Epidermal melanocyte (primary cell): ENCODE measurements around the gene LSAMP.
A peak's percentile ranks its signal among the peaks of the same experiment; 100 is the strongest.

ENCODE experiments used
- DNase-seq: peaks from one replicate; pipeline ENCODE4 v3.0.0; 2011; ENCODE audit warnings: low spot score; ENCODE audit not compliant: insufficient read length

Gene LSAMP

DNA sequence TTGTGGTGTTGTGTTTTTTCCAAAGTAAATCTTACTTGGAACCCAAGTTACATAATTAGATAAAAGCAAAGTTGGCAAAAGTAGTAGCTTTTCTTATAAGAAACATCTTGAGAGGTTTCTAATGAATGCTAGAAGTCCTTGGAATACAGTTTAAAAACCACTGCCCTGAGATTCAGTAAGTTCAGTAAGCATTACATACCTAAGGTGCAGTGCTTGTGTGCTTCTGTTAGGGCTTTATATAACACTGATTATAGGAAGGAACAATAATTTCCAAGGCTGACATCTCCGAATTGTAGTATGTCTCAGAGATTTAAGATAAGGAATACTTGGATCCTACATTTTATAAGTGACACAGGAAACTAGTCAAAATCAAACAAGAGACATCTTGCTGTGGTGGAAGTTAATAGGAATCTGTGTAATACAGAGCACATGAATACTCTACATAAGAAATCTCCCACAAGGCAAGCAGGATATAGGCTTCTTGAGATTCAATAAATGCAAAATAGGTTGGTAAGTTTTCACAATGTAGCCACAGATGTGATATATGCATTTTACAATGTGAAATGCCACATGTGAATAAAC is 268.2 kb downstream of the LSAMP start:
- no peak for DNase-seq

DNA sequence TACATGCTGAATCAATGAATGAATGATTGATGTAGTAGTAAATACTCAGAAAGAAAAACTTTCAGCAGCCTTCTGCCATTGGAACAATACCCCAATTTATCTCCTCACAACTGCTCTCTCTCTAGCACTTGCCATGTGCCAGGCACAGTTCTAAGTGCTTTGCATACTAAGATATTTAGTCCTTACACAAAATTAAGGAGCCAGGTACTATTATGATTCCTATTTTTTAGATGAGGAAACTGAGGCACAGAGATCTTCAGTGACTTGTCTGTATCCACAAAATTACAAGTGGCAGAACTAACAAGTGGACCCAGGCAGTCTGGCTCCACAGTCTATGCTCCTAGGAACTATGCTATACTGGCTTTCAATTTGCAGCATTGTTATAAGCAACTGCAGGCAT is 279.2 kb downstream of the LSAMP start:
- no peak for DNase-seq

DNA sequence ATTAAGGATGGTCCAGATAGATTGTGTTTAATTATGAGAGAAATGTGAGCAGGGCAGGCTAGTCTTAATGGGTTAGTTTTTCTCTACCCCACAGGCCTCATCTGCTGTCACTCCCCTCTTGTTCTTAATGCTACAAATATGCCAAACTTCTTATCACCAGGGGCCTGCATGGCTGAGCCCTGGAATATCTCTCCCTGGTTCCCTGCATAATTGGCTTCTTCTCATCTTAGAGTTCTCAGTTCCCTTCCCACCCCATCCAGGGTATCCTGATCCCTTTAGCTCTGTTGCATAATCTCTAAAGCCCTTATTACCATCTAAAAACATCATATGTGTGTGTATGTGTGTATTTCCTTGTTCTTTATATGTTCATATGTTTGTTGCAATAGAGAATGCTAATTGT is 279.6 kb downstream of the LSAMP start:
- DNase-seq, result no peak

DNA sequence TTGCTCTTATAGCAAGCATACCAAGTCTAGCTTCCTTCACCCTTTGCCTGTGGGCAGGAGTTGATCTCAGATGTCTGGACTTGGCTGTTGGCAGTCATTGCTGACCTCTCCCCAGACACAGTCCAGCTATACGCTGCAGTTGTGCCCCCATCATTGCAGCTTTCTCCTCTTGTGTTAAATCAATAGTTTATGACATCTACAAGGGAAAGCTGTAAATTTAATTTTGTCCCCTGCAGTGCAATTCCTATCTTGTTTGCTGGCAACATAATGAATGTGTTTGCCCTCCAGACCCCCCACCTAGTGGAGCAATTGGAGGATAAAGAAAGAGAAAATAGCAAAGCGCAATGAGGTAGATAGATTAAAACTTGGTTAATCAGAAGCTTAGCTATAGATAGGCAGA is 280.2 kb downstream of the LSAMP start:
- DNase-seq, result no peak

DNA sequence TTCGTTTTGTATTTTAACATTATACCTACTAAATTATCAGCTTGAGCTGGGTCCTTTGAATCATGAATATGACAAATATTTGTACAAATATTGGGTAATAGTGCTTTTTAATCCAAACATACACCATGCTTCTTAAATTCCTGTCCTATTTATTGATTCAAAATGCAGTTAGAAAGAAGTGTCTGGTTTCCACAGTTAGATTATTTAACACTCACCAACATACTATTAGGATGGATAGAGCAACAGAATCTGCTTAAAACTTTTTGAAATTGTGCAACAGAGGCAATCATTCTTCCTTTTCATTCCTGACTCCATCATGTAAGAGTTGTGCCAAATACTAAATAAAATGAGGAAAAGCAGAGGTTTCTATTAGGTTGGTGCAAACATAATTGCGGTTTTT is 281.2 kb downstream of the LSAMP start:
- DNase-seq, result no peak

DNA sequence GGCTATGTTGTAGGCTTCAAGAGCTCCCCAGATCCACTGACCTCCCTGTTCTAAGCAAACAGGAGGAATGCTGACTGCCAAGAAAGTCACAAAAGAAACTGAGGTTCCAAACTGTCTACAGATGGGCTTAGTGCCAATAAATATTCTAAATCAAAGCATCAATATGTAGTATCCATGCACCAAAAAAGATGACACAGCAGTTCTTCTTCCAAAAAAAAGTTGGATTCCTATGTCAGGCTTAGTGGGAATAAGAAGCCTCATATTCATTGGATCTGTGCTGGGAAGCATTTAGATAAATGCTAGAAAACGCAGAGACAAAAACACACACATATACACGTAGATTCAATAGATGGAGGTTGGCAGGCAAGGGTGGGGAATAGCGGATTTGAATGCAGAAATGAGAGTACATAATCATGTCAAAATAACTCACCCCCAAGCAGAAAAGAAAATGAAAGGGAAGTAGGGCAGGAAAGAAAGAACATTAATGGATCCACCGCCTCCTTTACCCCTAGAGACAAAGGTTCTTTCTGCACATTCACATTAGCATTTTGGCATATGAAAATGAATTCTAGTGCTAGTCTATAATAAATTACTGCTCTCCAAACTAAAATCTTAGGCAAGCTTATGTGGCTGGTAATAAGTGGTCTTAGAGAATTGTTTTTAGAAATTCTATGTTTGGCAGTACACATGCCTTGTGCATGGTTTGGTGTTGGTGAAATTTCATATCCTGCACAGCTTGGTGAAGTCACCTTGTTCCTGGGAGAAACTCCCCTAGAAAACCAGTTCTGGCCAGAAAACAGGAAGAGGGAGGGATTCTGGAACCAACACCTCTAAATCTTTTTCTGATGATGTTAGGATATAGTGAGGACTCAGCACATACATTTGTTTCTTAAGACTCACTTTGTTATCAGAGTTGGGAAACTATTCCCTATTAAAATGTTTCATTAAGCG is 283.4 kb downstream of the LSAMP start:
- DNase-seq, result no peak

DNA sequence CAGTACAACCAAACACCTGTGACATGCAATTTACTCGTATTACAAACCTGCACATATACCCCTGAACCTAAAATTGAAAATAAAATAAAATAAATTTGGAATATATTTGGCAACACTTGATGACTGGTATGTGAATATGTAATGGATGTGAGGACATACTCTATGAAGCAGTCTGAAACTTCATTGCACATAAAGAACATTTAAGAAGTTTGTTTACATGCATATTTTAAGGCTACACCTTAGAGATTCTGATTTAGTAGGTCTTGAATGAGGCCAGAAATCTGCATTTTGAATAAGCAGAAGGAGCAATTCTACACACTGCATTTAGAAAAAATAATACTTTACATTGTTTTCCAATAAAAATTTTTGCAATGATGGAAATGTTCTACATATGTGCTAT is 284.7 kb downstream of the LSAMP start:
- no peak for DNase-seq

DNA sequence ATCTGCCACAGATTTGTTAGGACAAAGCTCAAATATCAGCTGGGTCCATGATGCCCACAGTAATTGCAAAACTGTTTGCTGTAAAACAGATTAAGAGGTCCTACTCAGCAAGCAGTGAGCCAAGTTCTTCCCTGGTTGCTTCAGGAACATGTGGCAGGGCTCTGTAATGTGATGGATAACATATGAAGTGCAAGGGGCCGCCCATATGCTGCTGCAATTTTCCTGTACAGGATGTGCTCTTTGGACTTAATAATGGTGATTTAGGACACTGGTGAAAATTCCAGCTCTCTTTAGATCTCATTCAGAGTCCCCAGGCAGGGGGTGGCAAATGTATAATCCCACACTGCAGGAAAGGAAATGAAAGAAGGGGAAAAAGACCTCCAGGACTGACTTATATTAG is 289.4 kb downstream of the LSAMP start:
- no peak for DNase-seq

DNA sequence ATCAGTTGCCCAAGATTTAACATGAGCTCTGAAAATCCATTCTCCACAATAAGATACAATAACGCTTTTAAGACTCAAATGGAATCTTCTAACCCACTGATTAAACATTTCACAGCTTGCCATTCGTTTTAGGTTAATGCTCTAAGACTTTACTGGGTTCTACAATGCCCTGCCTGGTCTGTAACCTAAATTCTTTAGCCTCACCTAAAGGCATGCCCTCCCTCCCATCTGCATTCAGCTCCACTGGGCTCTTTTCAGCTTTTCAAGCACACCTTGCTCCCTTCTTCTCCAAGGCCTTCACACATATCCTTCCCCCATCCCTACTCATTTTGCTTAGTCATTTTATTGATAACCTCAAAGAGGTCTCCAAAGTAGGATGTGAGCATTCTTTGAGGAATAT is 290.9 kb downstream of the LSAMP start:
- no peak for DNase-seq

DNA sequence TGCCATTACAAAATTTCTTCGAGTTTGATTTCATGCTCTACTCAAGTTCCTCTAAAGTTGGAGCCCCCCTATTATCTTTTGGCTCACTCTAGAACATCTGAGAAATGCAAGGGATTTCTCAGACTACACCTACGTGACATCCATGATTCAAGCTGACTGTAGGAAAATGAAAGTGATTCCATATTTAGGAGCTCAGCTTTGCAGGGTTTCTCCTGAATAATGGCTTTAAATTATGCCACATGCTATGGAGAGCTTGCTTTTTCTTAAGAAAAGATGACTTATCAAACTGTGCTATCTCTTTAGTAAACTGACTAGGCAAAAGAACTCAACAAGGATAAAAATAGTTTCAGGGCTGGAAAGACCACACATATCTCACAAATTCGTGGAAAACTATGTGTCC is 292.1 kb downstream of the LSAMP start:
- DNase-seq, result no peak

DNA sequence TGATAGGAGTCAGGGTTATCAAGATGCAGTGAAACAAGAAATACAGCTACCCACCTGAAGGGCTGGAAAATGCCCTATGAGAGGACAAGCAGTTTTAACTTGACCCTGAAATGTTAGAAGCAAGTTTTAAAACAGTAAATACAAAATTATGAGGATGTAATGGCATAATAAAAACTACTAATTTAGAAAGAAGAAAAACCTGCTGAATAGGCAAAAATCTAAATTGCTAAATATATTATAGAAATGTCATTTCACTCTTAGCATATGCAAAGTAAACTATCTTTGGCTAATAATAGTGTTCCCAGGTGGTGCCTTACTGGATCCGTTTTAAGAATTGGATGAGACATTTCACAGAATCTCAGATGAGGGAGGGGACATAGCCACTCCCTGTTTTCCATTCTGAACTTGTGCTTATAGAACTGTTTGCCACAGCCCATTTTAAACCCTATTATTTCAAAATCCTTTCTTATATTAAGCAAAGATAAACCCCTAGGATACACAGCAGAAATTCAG is 294.6 kb downstream of the LSAMP start:
- no peak for DNase-seq

DNA sequence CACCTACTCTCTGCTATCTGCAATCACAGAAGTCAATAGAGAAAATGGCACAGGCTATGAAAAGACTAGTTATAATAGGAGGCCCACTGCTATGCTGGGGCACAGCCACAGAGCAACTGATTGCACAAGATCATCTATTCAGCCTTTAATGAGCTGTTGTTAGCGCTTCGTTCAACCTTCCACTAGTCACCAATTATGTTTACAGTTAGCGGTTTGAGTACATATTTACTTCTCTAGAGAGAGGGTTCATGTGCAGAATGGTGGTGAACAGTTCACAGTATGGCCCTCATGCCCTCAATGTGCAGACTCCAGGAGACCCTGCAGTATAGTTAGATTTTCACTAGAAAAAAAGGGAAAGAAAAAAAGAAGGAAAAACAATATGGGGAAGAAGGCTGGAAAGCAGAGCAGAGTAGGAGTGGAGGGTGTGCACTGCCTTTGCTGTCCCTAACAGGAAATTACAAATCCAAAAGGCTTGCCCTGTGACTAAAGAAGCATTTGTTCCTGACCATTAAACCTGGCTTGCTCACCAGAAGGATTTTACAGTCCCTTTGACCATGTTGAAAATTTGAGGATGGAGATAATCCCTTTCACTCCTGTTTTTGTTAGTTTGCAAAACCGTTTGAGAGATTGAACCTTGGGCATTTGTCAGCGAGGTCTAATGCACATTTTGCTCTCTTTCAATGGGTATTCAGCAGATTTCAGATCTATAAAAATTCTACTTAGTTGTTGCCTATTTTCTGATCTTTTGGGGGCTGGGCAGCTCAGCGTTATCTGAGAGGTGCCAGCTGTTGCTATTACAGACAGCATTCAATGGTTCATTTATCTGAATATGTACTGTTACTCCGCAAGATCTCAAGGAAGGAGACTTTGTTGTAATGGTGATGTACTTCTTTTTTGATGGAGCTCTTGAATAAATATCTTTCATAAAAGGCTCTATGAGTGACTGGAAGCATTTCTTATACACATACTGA is 296.1 kb downstream of the LSAMP start:
- no peak for DNase-seq

DNA sequence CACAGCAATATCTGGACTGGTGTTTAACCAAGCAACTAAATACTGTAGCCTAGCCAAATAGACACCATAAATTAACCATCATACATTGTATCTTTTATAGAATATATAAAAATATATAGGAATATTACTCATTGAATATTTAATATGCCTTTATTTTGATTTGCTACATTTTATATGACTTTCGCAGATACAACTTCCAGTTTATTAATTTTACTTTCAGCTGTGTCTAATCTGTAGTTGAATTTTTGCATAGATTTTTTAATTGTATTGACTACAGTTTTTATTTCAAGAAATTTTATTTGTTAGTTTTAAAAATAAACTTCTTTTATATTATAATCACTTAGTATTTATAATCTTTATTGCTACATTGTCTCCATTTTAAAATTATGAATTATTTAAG is 299.7 kb downstream of the LSAMP start:
- DNase-seq, result no peak

DNA sequence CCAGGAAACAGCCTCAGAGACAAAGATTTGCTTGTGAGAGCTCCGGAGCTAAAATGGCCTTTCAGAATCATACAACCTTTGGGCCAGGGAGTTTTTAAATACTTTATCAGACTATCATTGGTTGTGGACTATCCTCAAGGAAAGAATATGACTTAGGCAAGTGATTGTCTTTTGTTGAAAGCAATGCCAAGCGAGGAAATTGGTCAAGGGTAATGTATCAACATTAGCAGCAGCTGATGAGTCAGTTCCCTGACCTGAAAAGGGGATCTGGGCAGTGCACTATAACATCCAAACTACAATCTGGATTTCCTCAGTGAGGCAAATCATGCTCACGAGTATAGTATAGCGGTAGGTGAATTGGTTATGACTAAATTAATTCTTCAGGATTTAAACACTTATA is 303.6 kb downstream of the LSAMP start:
- no peak for DNase-seq

DNA sequence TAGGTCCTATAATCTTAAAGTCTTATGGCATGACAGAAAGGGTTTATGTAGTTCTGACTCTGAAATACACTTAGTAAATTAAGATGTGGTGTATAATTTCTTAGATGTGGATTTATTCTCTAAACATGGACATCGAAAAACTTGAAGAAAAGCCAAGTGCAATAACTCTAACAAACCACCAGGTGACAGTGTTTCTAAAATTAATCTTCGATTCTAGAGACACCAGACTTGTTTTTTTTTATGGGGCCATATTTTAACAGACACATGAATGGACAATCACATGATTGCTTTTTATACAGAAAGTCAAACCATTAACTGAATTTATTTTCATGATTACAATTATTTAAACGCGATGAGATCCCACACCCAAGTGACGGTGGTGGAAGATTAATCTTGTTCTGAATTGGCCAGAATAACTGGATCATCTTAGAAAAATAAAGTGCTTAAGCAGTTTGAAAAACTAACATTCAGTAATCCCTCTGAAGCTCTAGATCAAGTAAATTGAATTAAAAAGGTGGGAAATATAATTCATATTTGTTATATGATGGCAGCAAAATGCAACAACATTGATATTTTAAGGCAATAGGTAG is 305.1 kb downstream of the LSAMP start:
- peak; percentile 31 for DNase-seq

DNA sequence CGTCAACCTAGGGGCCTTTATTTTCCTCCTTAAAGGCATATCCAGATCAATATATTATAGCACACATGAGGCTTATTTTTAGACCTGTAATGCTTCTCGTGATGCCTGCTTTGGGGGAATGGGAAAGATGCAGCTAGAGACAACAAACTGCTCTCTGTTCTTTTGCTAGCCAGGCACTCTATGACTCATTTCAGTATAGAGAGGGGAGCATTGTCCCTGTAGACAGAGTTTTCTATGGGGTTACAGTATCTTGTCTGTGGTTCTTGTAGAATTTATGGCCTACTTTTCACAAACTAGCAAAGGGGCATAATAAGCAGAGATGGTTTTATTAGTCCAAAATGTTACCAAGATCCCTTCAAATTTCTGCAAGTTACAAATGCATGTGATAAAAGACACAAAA is 305.6 kb downstream of the LSAMP start:
- DNase-seq, result peak; percentile 50

DNA sequence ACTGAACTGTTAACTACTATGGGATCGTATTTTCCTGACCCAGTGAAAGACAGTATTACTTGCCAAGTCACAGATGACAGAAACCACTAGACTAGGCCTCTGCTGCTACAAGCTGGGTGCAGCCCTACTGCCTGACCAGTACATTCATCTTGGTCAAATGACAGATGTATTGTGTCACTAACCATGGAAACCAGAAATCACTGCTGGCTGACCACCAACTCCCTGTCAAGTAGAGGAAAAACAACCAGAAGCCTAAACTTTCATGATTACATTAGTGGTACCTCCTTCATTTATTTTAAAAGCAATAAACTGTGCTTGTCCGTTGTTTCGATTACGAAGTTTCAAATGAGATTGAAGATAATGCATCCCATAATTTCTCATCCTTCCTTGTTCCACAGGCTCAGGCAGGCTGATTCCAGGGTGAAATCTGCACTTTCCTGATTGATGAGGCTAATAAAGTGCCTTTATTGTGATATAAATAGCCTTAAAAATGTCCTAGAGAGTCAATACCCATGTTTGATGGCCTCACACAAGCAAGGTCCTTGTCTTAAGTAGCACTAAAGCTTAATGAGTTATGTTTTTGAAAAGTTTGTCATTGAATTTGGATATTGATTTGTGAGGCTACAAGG is 309.7 kb downstream of the LSAMP start:
- DNase-seq, result no peak

DNA sequence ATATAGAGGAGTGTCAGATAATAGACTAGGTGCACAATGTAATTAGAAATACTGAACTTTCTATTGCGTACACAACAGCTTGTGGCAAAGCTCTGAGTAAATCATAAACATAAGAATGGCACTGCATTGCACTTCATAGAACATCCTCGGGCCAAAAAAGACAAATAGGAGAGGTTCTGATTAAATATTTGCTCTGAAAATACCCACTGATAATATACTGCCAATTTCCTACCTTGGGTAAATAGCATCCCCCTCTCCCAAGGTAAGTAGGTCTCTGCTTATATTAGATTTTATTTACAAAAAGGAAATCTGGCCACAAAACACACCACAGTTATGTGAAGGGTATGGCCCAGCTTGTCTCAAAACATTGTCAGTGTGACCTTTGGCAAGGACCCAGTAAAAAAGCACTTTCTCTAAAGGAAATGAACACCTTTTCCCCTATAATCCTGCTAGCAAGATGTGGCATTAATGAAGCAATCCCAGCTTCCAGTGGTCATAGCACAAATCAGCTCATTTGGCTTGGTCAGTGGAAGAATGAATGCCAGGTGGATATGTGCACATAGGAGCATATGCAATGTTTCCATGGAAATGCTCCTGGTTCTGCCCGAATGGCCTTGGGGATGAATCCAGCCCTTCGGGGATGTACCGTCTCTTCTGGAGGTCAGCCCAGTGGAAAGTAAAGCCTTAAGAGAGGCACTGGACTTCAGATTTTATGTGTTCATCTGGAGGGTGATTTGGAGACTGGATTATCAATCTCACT is 315.9 kb downstream of the LSAMP start:
- no peak for DNase-seq

DNA sequence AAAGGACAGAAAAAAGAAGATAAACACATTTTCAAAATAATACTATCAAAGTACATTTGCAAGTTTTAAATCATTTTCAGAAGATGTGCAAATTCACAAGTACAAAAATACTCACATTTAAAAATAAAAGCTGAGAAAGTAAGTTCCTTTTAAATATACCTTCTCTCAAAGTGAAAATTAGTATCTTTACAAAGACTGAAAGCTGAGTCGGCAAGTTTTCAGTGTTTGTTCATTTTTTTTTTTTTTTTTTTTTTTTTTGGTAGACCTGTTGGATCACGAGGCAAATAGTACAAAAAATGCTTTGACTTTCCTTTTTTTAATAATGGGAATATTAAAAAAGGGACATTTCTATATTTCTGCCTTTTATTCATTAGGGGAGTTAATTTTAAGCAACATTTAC is 317.8 kb downstream of the LSAMP start:
- DNase-seq, result no peak

DNA sequence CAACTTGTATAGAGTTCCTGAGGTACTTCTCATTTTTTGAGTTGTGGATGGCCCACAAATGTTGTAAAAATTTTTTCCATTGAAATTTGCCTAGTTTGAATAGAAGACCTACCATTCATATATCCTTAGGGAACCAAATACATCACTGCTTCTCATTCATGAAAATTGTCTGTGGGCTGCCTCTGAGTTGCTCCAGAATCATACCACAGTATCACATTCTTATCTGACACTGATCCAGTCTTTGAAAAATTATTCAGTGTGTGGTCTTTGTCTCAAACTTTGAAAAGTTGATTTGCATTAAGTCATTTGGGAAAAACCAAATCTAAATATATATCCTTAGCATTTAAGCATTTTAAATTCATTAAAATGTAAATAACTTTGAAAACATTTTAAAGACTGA is 321.1 kb downstream of the LSAMP start:
- no peak for DNase-seq
